HepG2 (cell line): ENCODE data around the gene PTPRD. TPM values are rescaled to one million over a fixed set of nuclear protein-coding genes. Genes with fewer than 3 reads are reported as not detected.

Source experiments
- ATAC-seq: fragments of 200-7000 bp; cut with Tn5 transposase; 3 replicates; pipeline ENCODE4 v1.9.1; 2020; ENCODE audit warnings: mild to moderate bottlenecking, moderate library complexity
- BruUV-seq: library from RNA; stranded (reverse); fragments of 400-500 nt; replicated peaks from 2 replicates; lab custom pipeline; 2021; lab: Mats Ljungman, UMichigan
- CTCF ChIA-PET: fragments of 300-600 bp; formaldehyde crosslinking; extraction: SDS; loops from one replicate; lab custom pipeline; 2021; ENCODE audit warnings: low total read pairs, inconsistent platforms, low intra/inter-chr PET ratio; lab: Yijun Ruan, JAX
- POLR2A ChIA-PET: fragments of 350-600 bp; sonication (Branson Sonifier 250); formaldehyde crosslinking; loops from one replicate; lab custom pipeline; 2020; ENCODE audit warnings: antibody characterized with exemption, inconsistent platforms; lab: Yijun Ruan, JAX
- DNase-seq: peaks from one replicate; pipeline ENCODE4 v3.0.0-alpha.2; 2015; ENCODE audit warnings: low spot score
- FAIRE-seq: peaks from 3 replicates; lab custom pipeline; 2011; peaks lifted over from hg19 to GRCh38; lab: Jason Lieb, UNC
- H2AFZ ChIP-seq: one replicate; pipeline ENCODE4 v1.6.1; 2011; ENCODE audit warnings: low read length, inconsistent platforms
- H3K27ac ChIP-seq: fragments of 300-600 bp; 3 replicates; pipeline ENCODE4 v1.8.0; 2011; ENCODE audit warnings: mixed run types, mild to moderate bottlenecking, mixed read lengths, low read length, inconsistent platforms; ENCODE audit not compliant: insufficient read depth; ENCODE audit errors: extremely low read length
- H3K27me3 ChIP-seq, 2 experiments: fragments of 200-600 bp in 1 of 2; 2 replicates in 1 of 2; 3 replicates in 1 of 2; pipeline versions ENCODE4 v1.6.0 to v1.8.0; 2011; ENCODE audit warnings: low read length in 2 of 2, mild to moderate bottlenecking in 2 of 2, moderate library complexity in 2 of 2, inconsistent platforms in 1 of 2; ENCODE audit not compliant: insufficient read depth in 2 of 2, control insufficient read depth in 1 of 2
- H3K36me3 ChIP-seq, 2 experiments: fragments of 200-600 bp in 1 of 2; replicated peaks in 1 of 2; 2 replicates in 1 of 2; 3 replicates in 1 of 2; pipeline versions ENCODE4 v1.5.1 to v1.8.0; 2011; ENCODE audit warnings: low read length in 2 of 2, inconsistent platforms in 1 of 2; ENCODE audit not compliant: insufficient read depth in 2 of 2, control insufficient read depth in 1 of 2
- H3K4me1 ChIP-seq: 2 replicates; pipeline ENCODE4 v1.5.1; 2012; ENCODE audit warnings: low read length, inconsistent platforms; ENCODE audit not compliant: insufficient read depth
- H3K4me2 ChIP-seq: 2 replicates; pipeline ENCODE4 v1.6.0; 2011; ENCODE audit warnings: low read depth, low read length, inconsistent platforms
- H3K4me3 ChIP-seq, 3 experiments: fragments of 200-600 bp in 1 of 3; sonication (generic), shearing (Covaris generic) in 1 of 3; replicated peaks in 1 of 3; 2 replicates each; pipeline ENCODE4 v1.5.1; 2011 to 2016; ENCODE audit warnings: low read length in 3 of 3, inconsistent platforms in 2 of 3, low read depth in 2 of 3, mild to moderate bottlenecking in 2 of 3, control low read depth in 1 of 3, mixed read lengths in 1 of 3; ENCODE audit not compliant: insufficient read depth in 1 of 3
- H3K79me2 ChIP-seq: one replicate; pipeline ENCODE4 v1.6.1; 2011; ENCODE audit warnings: low read length, inconsistent platforms; ENCODE audit not compliant: insufficient read depth
- H3K9ac ChIP-seq: 2 replicates; pipeline ENCODE4 v1.6.0; 2011; ENCODE audit warnings: mild to moderate bottlenecking, low read depth, low read length, inconsistent platforms; ENCODE audit not compliant: insufficient read depth
- H3K9me3 ChIP-seq: 2 replicates; pipeline ENCODE4 v1.5.1; 2012; ENCODE audit warnings: mild to moderate bottlenecking, low read length
- H4K20me1 ChIP-seq: 2 replicates; pipeline ENCODE4 v1.6.0; 2011; ENCODE audit warnings: inconsistent platforms, mild to moderate bottlenecking, low read length, moderate library complexity; ENCODE audit not compliant: insufficient read depth
- ATF7 ChIP-seq, 2 experiments: fragments of 450-650 bp in 1 of 2; sonication (generic) in 1 of 2; formaldehyde crosslinking in 1 of 2; IDR thresholded peaks; 2 replicates each; pipeline versions ENCODE4 v1.4.0 to v1.6.1; 2016 to 2020; ENCODE audit warnings: antibody characterized with exemption in 1 of 2, mild to moderate bottlenecking in 1 of 2, missing genetic modification reagents in 1 of 2
- CREB1 ChIP-seq, 2 experiments: fragments of 450-650 bp in 1 of 2; IDR thresholded peaks; 2 replicates each; pipeline ENCODE4 v1.6.1; 2016 to 2017; ENCODE audit warnings: control low read depth in 1 of 2, mild to moderate bottlenecking in 1 of 2, missing compliant biosample characterization in 1 of 2, missing genetic modification characterization in 1 of 2
- ETV5 ChIP-seq: IDR thresholded peaks from 2 replicates; pipeline ENCODE4 v1.6.1; 2018; ENCODE audit warnings: missing biosample characterization, missing genetic modification reagents, inconsistent platforms, borderline replicate concordance
- HNRNPK ChIP-seq: fragments of 200-400 bp; formaldehyde crosslinking; IDR thresholded peaks from 2 replicates; pipeline ENCODE4 v1.6.1; 2018; ENCODE audit warnings: low read length, low read depth, moderate library complexity, mild to moderate bottlenecking; ENCODE audit not compliant: poor library complexity, severe bottlenecking
- JUNB ChIP-seq: sonication (generic); formaldehyde crosslinking; IDR thresholded peaks from 2 replicates; pipeline ENCODE4 v1.8.0; 2022; ENCODE audit warnings: missing genetic modification reagents, mild to moderate bottlenecking, borderline replicate concordance
- KLF16 ChIP-seq, 2 experiments: sonication (generic) in 1 of 2; formaldehyde crosslinking in 1 of 2; IDR thresholded peaks; 2 replicates each; pipeline versions ENCODE4 v1.6.1 to v1.8.0; 2016 to 2023; ENCODE audit warnings: missing genetic modification reagents in 2 of 2, missing compliant biosample characterization in 1 of 2
- PAX8 ChIP-seq: sonication (generic); formaldehyde crosslinking; IDR thresholded peaks from 2 replicates; pipeline ENCODE4 v1.8.0; 2022; ENCODE audit warnings: mild to moderate bottlenecking, missing genetic modification reagents, borderline replicate concordance
- PCBP1 ChIP-seq: fragments of 200-400 bp; formaldehyde crosslinking; IDR thresholded peaks from 2 replicates; pipeline ENCODE4 v1.6.1; 2017; ENCODE audit warnings: mild to moderate bottlenecking, low read depth, low read length, borderline replicate concordance
- RFX5 ChIP-seq: IDR thresholded peaks from 2 replicates; pipeline ENCODE4 v1.6.1; 2011; ENCODE audit warnings: low read depth, low read length, improper control_type of control experiment
- SMAD1 ChIP-seq: sonication (generic); formaldehyde crosslinking; IDR thresholded peaks from 2 replicates; pipeline ENCODE4 v1.4.0; 2020; ENCODE audit warnings: missing genetic modification reagents, low read depth, mild to moderate bottlenecking, borderline replicate concordance
- SPEN ChIP-seq: sonication (generic); formaldehyde crosslinking; IDR thresholded peaks from 2 replicates; pipeline ENCODE4 v1.5.1; 2020; ENCODE audit warnings: low read depth, mild to moderate bottlenecking, missing genetic modification reagents
- TAF15 ChIP-seq: fragments of 200-400 bp; formaldehyde crosslinking; IDR thresholded peaks from one replicate; pipeline ENCODE4 v1.6.1; 2018; ENCODE audit warnings: mild to moderate bottlenecking, low read depth, low read length; ENCODE audit not compliant: poor library complexity, severe bottlenecking
- ZBTB38 ChIP-seq: sonication (generic); formaldehyde crosslinking; IDR thresholded peaks from 2 replicates; pipeline ENCODE4 v1.5.1; 2020; ENCODE audit warnings: mild to moderate bottlenecking, missing genetic modification reagents
- ZFP90 ChIP-seq: sonication (generic); formaldehyde crosslinking; IDR thresholded peaks from 2 replicates; pipeline ENCODE4 v1.8.0; 2022; ENCODE audit warnings: missing genetic modification reagents, mild to moderate bottlenecking, inconsistent platforms, borderline replicate concordance
- ZFY ChIP-seq: sonication (generic); formaldehyde crosslinking; IDR thresholded peaks from 2 replicates; pipeline ENCODE4 v1.4.0; 2020; ENCODE audit warnings: missing genetic modification reagents
- WGBS: methylation state at CpG from one replicate; pipeline ENCODE4 v1.1.6; 2017; ENCODE audit warnings: low lambda C conversion rate; 5-methylcytosine and 5-hydroxymethylcytosine counted together
- in situ Hi-C: cut with HindIII; loops from 2 replicates; pipeline ENCODE4 v1.10.0; 2017; ENCODE audit warnings: low pct_unique_long_range_greater_than_20kb; ENCODE audit not compliant: extremely low pct_ligation_motif_present
- intact Hi-C: fragments of 100-400 bp; cut with micrococcal nuclease; formaldehyde crosslinking; loops from one replicate; pipeline ENCODE4 v1.10.0; 2022; ENCODE audit not compliant: unreplicated experiment
- polyA plus RNA-seq, 8 experiments: library from polyadenylated mRNA; depleted of rRNA in 3 of 8; stranded (reverse) in 7 of 8; unstranded in 1 of 8; fragments of >200 nt; fragmentation: Illumina TruSeq in 4 of 8; extraction: Trizol in 4 of 8; gene quantifications; 2 replicates each; pipeline versions ENCODE4 v1.2.1 to v1.2.3, GENCODE V29; 2011 to 2016; ENCODE audit warnings: low read depth in 4 of 8, missing spikeins in 1 of 8, mixed read lengths in 1 of 8; ENCODE audit not compliant: insufficient read depth in 1 of 8
- total RNA-seq, 5 experiments: library from RNA; depleted of rRNA; stranded (reverse); fragments of >200 nt; fragmentation: Illumina TruSeq; extraction: Trizol; gene quantifications; 2 replicates each; pipeline ENCODE4 v1.2.3, GENCODE V29; 2016; ENCODE audit warnings: low read depth in 1 of 5
- TF ChIP-seq, protein P1 (sequence below): sonication (generic); formaldehyde crosslinking; IDR thresholded peaks from 2 replicates; pipeline ENCODE4 v1.5.0; 2020; ENCODE audit warnings: missing genetic modification reagents

PTPRD gene
- total and polyA plus RNA-seq, 2 of the 13 experiments (the other 11 are each of a cell fraction or from before 2014, with no cell fraction given): 0.05 TPM; not detected in 1

DNA sequence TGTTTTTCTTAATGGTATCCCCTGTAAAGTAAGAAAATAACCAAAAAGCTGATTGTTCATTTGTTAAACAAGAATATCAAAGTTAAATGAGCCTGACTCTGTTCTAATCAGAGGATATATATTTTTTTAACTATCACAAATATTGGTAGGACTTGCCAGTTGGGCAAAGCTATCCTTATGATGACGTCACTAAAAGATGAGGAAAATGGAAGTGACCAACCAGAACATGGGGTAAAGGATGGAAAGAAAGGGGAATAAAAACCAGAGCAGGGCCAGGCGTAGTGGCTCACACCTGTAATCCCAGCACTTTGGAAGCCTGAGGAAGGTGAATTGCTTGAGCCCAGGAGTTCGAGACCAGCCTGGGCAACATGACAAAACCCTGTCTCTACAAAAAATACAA, 2001.6 kb downstream of the PTPRD start:
- Histone ChIP-seq H4K20me1 (no peaks in the 10 kb centered on the region), H3K9ac (no peak overlapping the region), H3K4me3 (no peak overlapping the region), H3K27me3 (no peaks in the 10 kb centered on the region), H3K9me3 (no peaks in the 10 kb centered on the region), H3K4me2 (no peak overlapping the region), H3K79me2 (no peaks in the 10 kb centered on the region), H3K4me1 (no peaks in the 10 kb centered on the region), H3K36me3 (no peaks in the 10 kb centered on the region), H3K27ac (no peak overlapping the region), H2AFZ (no peak overlapping the region)
- DNase-seq (no peak), ATAC-seq (no peak), FAIRE-seq (no peak)
- intact Hi-C loops: no loop called here
- no peak for TF ChIP-seq ZFY (CRISPR knock-in tag)
- no peak for TF ChIP-seq PCBP1
- TF ChIP-seq, protein P1, sequence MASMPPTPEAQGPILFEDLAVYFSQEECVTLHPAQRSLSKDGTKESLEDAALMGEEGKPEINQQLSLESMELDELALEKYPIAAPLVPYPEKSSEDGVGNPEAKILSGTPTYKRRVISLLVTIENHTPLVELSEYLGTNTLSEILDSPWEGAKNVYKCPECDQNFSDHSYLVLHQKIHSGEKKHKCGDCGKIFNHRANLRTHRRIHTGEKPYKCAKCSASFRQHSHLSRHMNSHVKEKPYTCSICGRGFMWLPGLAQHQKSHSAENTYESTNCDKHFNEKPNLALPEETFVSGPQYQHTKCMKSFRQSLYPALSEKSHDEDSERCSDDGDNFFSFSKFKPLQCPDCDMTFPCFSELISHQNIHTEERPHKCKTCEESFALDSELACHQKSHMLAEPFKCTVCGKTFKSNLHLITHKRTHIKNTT (CRISPR knock-in tag): no peak
- no peak for TF ChIP-seq PAX8 (CRISPR knock-in tag)
- TF ChIP-seq ZFP90: no peak
- TF ChIP-seq ATF7 (IDR thresholded peaks at IDR 0.05): peak; percentile 98
- TF ChIP-seq ATF7 (CRISPR knock-in tag; IDR thresholded peaks at IDR 0.05): no peak
- TF ChIP-seq ETV5 (CRISPR knock-in tag): no peak
- no peak for TF ChIP-seq JUNB
- TF ChIP-seq RFX5: no peak
- no peak for TF ChIP-seq SPEN (CRISPR knock-in tag)
- no peak for TF ChIP-seq ZBTB38 (CRISPR knock-in tag)
- TF ChIP-seq KLF16 (CRISPR knock-in tag; IDR thresholded peaks at IDR 0.05): no peak
- peak; percentile 97 for TF ChIP-seq CREB1 (IDR thresholded peaks at IDR 0.05)
- TF ChIP-seq CREB1 (CRISPR knock-in tag; IDR thresholded peaks at IDR 0.05): no peak
- TF ChIP-seq SMAD1: no peak
- TF ChIP-seq HNRNPK: no peak
- TF ChIP-seq TAF15: no peak
- ChIA-PET POLR2A (no interaction called here), CTCF (no interaction called here)
- no TSS peak for BruUV-seq
- in situ Hi-C loops: no loop called here
- 5% methylated on average over 3 of the region's 3 CpGs for WGBS
